HEK293 (cell line): ENCODE results near the gene BORA.

Source experiments
- ZNF558 ChIP-seq: fragments of 450-650 bp; formaldehyde crosslinking; IDR thresholded peaks from 2 replicates; pipeline ENCODE4 v1.5.1; 2016; ENCODE audit warnings: missing biosample characterization, missing genetic modification characterization
- TF ChIP-seq, protein P1 (sequence below): fragments of 450-650 bp; formaldehyde crosslinking; IDR thresholded peaks from 2 replicates; pipeline ENCODE4 v1.5.1; 2016; ENCODE audit warnings: missing biosample characterization, missing genetic modification characterization

DNA sequence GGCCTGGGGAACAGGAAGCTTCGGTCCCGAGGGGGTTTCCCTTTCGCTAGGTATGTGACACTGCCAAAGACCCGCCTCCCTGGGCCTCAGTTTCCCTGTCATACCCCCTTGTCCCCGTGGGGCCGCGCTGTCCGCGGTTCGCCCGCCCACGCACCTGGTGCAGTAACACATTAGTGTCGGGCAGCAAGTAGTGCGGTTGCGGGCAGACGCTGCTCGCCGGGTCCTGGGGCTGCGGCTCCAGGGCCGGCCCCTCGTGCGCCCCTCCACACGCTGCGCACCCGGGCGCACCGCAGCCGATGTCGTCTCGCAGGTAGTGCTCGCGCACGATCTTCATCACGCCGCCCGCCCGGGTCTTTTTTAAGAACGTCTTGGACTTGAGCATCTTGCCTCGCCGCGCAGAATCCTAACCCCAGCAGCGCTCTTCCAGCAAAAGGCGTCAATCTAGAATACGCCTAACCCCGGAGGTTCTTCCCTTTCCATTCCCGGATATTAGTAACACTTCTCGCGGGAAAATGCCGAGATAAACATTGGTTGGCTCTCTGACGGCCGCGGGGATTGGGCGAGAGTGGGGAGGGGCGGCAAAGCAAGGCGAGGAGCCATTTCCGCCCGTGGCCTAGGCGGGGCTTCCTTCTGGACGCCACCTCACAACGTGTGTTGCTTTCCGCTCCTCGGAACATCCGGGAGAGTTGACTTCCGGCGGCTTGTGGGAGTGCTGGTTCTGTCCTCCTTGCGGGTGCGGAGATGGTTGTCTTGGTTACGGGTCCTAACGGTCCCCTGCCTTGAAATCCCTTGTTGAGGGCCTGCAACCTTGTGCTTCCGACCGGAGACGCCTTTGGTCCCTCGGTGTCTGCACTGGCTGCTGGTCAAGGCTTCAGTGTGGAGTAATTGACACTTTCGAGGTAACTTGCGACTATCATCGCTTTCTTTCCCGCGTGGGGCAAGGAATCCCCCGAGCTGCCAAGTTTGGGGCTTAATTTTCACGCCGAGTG lies 54.0 kb downstream of the BORA start, which contains the start of the genes DIS3 and PIBF1:
- TF ChIP-seq, protein P1, sequence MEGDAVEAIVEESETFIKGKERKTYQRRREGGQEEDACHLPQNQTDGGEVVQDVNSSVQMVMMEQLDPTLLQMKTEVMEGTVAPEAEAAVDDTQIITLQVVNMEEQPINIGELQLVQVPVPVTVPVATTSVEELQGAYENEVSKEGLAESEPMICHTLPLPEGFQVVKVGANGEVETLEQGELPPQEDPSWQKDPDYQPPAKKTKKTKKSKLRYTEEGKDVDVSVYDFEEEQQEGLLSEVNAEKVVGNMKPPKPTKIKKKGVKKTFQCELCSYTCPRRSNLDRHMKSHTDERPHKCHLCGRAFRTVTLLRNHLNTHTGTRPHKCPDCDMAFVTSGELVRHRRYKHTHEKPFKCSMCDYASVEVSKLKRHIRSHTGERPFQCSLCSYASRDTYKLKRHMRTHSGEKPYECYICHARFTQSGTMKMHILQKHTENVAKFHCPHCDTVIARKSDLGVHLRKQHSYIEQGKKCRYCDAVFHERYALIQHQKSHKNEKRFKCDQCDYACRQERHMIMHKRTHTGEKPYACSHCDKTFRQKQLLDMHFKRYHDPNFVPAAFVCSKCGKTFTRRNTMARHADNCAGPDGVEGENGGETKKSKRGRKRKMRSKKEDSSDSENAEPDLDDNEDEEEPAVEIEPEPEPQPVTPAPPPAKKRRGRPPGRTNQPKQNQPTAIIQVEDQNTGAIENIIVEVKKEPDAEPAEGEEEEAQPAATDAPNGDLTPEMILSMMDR = peak; percentile 53
- TF ChIP-seq ZNF558 (tag by site-specific recombination) = no peak
